WTC11 (cell line): ENCODE results near the gene RNF19B. TPM values are rescaled to one million over a fixed set of nuclear protein-coding genes. Genes with fewer than 3 reads are reported as not detected.

Source experiments
- ATAC-seq: fragments of 200-7000 bp; cut with Tn5 transposase; 2 replicates; pipeline ENCODE4 v1.10.0; 2021; ENCODE audit warnings: mild to moderate bottlenecking, moderate library complexity
- CTCF ChIA-PET: fragments of 300-600 bp; sonication (Branson Sonifier 250); formaldehyde crosslinking; loops from one replicate; lab custom pipeline; 2021; ENCODE audit warnings: antibody characterized with exemption; lab: Charles Lee
- POLR2A ChIA-PET: fragments of 350-600 bp; sonication (Branson Sonifier 250); formaldehyde crosslinking; loops from one replicate; lab custom pipeline; 2021; ENCODE audit warnings: antibody characterized with exemption; lab: Charles Lee
- DNase-seq: peaks from one replicate; pipeline ENCODE4 v3.0.0; 2021; ENCODE audit warnings: low spot score
- H3K27ac Mint-ChIP-seq: 2 replicates; pipeline ENCODE4 v1.8.0; 2021; ENCODE audit warnings: mixed read lengths
- H3K27me3 Mint-ChIP-seq: 2 replicates; pipeline ENCODE4 v1.8.0; 2021; ENCODE audit warnings: low read depth, mild to moderate bottlenecking, moderate library complexity, mixed read lengths
- H3K36me3 Mint-ChIP-seq: 2 replicates; pipeline ENCODE4 v1.8.0; 2021; ENCODE audit warnings: mixed read lengths
- H3K4me1 Mint-ChIP-seq: 2 replicates; pipeline ENCODE4 v1.8.0; 2022; ENCODE audit warnings: mixed read lengths
- H3K4me3 Mint-ChIP-seq: 2 replicates; pipeline ENCODE4 v1.8.0; 2021; ENCODE audit warnings: mild to moderate bottlenecking, moderate library complexity, mixed read lengths
- H3K9me3 Mint-ChIP-seq: 2 replicates; pipeline ENCODE4 v1.8.0; 2021; ENCODE audit warnings: mixed read lengths
- ATF1 ChIP-seq: sonication (generic); formaldehyde crosslinking; IDR thresholded peaks from 2 replicates; pipeline ENCODE4 v1.8.1; 2023; ENCODE audit warnings: mild to moderate bottlenecking, moderate library complexity, missing genetic modification reagents
- E2F1 ChIP-seq: sonication (generic); formaldehyde crosslinking; IDR thresholded peaks from 2 replicates; pipeline ENCODE4 v1.8.0; 2022; ENCODE audit warnings: mild to moderate bottlenecking, missing genetic modification reagents
- ELF4 ChIP-seq: sonication (generic); formaldehyde crosslinking; IDR thresholded peaks from 2 replicates; pipeline ENCODE4 v1.8.1; 2022; ENCODE audit warnings: low read depth, mild to moderate bottlenecking, moderate library complexity, missing genetic modification reagents
- FOXP1 ChIP-seq: sonication (generic); formaldehyde crosslinking; IDR thresholded peaks from 2 replicates; pipeline ENCODE4 v1.8.0; 2022; ENCODE audit warnings: missing genetic modification reagents, mild to moderate bottlenecking, moderate library complexity, borderline replicate concordance
- IRF1 ChIP-seq: sonication (generic); formaldehyde crosslinking; IDR thresholded peaks from 2 replicates; pipeline ENCODE4 v1.8.0; 2023; ENCODE audit warnings: missing genetic modification reagents
- MXD4 ChIP-seq: fragments of 250-450 bp; sonication (Bioruptor Pico); IDR thresholded peaks from 2 replicates; pipeline ENCODE4 v1.8.0; 2021; ENCODE audit warnings: mild to moderate bottlenecking, moderate library complexity, borderline replicate concordance
- NFATC4 ChIP-seq: fragments of 250-450 bp; sonication (Bioruptor Pico); IDR thresholded peaks from 2 replicates; pipeline ENCODE4 v1.9.0; 2021; ENCODE audit warnings: mild to moderate bottlenecking
- NFYB ChIP-seq: sonication (generic); formaldehyde crosslinking; conservative IDR thresholded peaks from 2 replicates; pipeline ENCODE4 v1.8.0; 2022; ENCODE audit warnings: low read depth, missing genetic modification reagents
- SMAD3 ChIP-seq: sonication (generic); formaldehyde crosslinking; IDR thresholded peaks from 2 replicates; pipeline ENCODE4 v1.8.0; 2022; ENCODE audit warnings: missing genetic modification reagents, mild to moderate bottlenecking, borderline replicate concordance
- TP53 ChIP-seq: sonication (generic); formaldehyde crosslinking; IDR thresholded peaks from 2 replicates; pipeline ENCODE4 v1.8.1; 2023; ENCODE audit warnings: mild to moderate bottlenecking, missing genetic modification reagents
- ZMAT4 ChIP-seq: fragments of 250-450 bp; sonication (Bioruptor Pico); IDR thresholded peaks from 2 replicates; pipeline ENCODE4 v1.9.0; 2021; ENCODE audit warnings: mild to moderate bottlenecking
- ZNF138 ChIP-seq: sonication (generic); formaldehyde crosslinking; conservative IDR thresholded peaks from 2 replicates; pipeline ENCODE4 v1.8.1; 2022; ENCODE audit warnings: mild to moderate bottlenecking, moderate library complexity, missing genetic modification reagents
- ZNF532 ChIP-seq: fragments of 250-450 bp; sonication (Bioruptor Pico); IDR thresholded peaks from 2 replicates; pipeline ENCODE4 v1.9.0; 2021; ENCODE audit warnings: mild to moderate bottlenecking, borderline replicate concordance
- ZNF671 ChIP-seq: fragments of 250-450 bp; sonication (Bioruptor Pico); IDR thresholded peaks from 2 replicates; pipeline ENCODE4 v1.8.0; 2021; ENCODE audit warnings: mild to moderate bottlenecking
- total RNA-seq: library from RNA; stranded (reverse); gene quantifications from 3 replicates; pipeline ENCODE4 v1.2.3, GENCODE V29; 2021
- TF ChIP-seq, protein P1 (sequence below): sonication (generic); formaldehyde crosslinking; IDR thresholded peaks from 2 replicates; pipeline ENCODE4 v1.8.1; 2023; ENCODE audit warnings: mild to moderate bottlenecking, missing genetic modification reagents
- TF ChIP-seq, protein P2 (sequence below): sonication (generic); formaldehyde crosslinking; IDR thresholded peaks from 2 replicates; pipeline ENCODE4 v1.8.0; 2023; ENCODE audit warnings: mild to moderate bottlenecking, missing genetic modification reagents

The RNF19B gene
- total RNA-seq, 1 experiment from 2014 or later, result 21.9 TPM

- Mint-ChIP-seq H3K4me1 (peaks cover 25% of the 10 kb centered on the region), H3K9me3 (no peaks in the 10 kb centered on the region), H3K27ac (no peak overlapping the region), H3K4me3 (no peak overlapping the region), H3K36me3 (no peaks in the 10 kb centered on the region), H3K27me3 (no peaks in the 10 kb centered on the region; the same call in none of the 2 replicates)
- CTCF ChIA-PET, result interaction anchor here (1.9 kb wide), 1 partner anchor 97 kb away, joined by 5 read pairs; no protein-coding TSS in a partner anchor
- DNase-seq (no peak), ATAC-seq (no peak)
- TF ChIP-seq FOXP1 (CRISPR knock-in tag) (no peak), MXD4 (CRISPR knock-in tag) (no peak), TP53 (CRISPR knock-in tag) (no peak), NFATC4 (no peak), ATF1 (CRISPR knock-in tag) (no peak), ZNF671 (CRISPR knock-in tag) (no peak), ZMAT4 (CRISPR knock-in tag) (no peak), ZNF532 (no peak), E2F1 (CRISPR knock-in tag) (no peak), ZNF138 (CRISPR knock-in tag) (no peak), NFYB (CRISPR knock-in tag) (no peak), SMAD3 (no peak), IRF1 (CRISPR knock-in tag) (no peak), ELF4 (CRISPR knock-in tag) (no peak)
- TF ChIP-seq, protein P1, sequence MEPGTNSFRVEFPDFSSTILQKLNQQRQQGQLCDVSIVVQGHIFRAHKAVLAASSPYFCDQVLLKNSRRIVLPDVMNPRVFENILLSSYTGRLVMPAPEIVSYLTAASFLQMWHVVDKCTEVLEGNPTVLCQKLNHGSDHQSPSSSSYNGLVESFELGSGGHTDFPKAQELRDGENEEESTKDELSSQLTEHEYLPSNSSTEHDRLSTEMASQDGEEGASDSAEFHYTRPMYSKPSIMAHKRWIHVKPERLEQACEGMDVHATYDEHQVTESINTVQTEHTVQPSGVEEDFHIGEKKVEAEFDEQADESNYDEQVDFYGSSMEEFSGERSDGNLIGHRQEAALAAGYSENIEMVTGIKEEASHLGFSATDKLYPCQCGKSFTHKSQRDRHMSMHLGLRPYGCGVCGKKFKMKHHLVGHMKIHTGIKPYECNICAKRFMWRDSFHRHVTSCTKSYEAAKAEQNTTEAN (CRISPR knock-in tag), result no peak
- TF ChIP-seq, protein P2, sequence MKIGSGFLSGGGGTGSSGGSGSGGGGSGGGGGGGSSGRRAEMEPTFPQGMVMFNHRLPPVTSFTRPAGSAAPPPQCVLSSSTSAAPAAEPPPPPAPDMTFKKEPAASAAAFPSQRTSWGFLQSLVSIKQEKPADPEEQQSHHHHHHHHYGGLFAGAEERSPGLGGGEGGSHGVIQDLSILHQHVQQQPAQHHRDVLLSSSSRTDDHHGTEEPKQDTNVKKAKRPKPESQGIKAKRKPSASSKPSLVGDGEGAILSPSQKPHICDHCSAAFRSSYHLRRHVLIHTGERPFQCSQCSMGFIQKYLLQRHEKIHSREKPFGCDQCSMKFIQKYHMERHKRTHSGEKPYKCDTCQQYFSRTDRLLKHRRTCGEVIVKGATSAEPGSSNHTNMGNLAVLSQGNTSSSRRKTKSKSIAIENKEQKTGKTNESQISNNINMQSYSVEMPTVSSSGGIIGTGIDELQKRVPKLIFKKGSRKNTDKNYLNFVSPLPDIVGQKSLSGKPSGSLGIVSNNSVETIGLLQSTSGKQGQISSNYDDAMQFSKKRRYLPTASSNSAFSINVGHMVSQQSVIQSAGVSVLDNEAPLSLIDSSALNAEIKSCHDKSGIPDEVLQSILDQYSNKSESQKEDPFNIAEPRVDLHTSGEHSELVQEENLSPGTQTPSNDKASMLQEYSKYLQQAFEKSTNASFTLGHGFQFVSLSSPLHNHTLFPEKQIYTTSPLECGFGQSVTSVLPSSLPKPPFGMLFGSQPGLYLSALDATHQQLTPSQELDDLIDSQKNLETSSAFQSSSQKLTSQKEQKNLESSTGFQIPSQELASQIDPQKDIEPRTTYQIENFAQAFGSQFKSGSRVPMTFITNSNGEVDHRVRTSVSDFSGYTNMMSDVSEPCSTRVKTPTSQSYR (CRISPR knock-in tag), result no peak
- POLR2A ChIA-PET, result interaction anchor here (0.6 kb wide), 1 partner anchor 16 kb away, joined by 5 read pairs; no protein-coding TSS in a partner anchor
Measured at GRCh38 chr1:32990887-32991286, 26.3 kb upstream of the RNF19B start.
